ENCODE results near the gene PDK2. TPM values are rescaled to one million over a fixed set of nuclear protein-coding genes. Genes with fewer than 3 reads are reported as not detected.

Gene PDK2
- total RNA-seq, 2 experiments from 2014 or later = 29.4 to 31.3 TPM

- ChIA-PET POLR2A (no interaction called here), CTCF (interaction anchor here (0.9 to 4.6 kb wide), 6 partner anchors 8 to 60 kb away, joined by 3 to 30 read pairs (median 4); no protein-coding TSS in a partner anchor)
- DNase-seq = no peak
- no peak overlapping the region for H3K4me3 Mint-ChIP-seq
- no peak overlapping the region for H3K27ac Mint-ChIP-seq
- peaks cover 4% of the 10 kb centered on the region for H3K36me3 Mint-ChIP-seq (ENCODE audit: low read depth)
- H3K27me3 Mint-ChIP-seq = no peaks in the 10 kb centered on the region
- no peaks in the 10 kb centered on the region for H3K4me1 Mint-ChIP-seq
- H3K9me3 Mint-ChIP-seq = no peaks in the 10 kb centered on the region
Measured at GRCh38 chr17:50109207-50109606, 14.1 kb downstream of the PDK2 start.

GRCh38 chr17:50109785-50110184 is 14.6 kb downstream of the PDK2 start:
- Mint-ChIP-seq H3K27me3 (no peaks in the 10 kb centered on the region), H3K4me3 (no peak overlapping the region), H3K9me3 (no peaks in the 10 kb centered on the region), H3K36me3 (ENCODE audit: low read depth) (peaks cover 4% of the 10 kb centered on the region), H3K4me1 (no peaks in the 10 kb centered on the region), H3K27ac (no peak overlapping the region)
- POLR2A ChIA-PET = no interaction called here
- CTCF ChIA-PET = interaction anchor here (1.3 to 4.6 kb wide), 3 partner anchors 10 to 16 kb away, joined by 4 to 30 read pairs (median 6); no protein-coding TSS in a partner anchor
- no peak for DNase-seq

- Mint-ChIP-seq H3K36me3 (ENCODE audit: low read depth) (peaks cover 4% of the 10 kb centered on the region), H3K9me3 (no peaks in the 10 kb centered on the region), H3K27ac (peak overlapping the region; percentile 19), H3K4me1 (no peaks in the 10 kb centered on the region), H3K4me3 (no peak overlapping the region), H3K27me3 (peaks cover 7% of the 10 kb centered on the region)
- ChIA-PET POLR2A (no interaction called here), CTCF (interaction anchor here (1.5 to 1.9 kb wide), 3 partner anchors 12 to 89 kb away, joined by 5 to 16 read pairs (median 6); no protein-coding TSS in a partner anchor)
- DNase-seq = no peak
Measured at GRCh38 chr17:50110591-50111349, 15.6 kb downstream of the PDK2 start.

- ChIA-PET POLR2A (no interaction called here), CTCF (interaction anchor here (0.9 to 1.9 kb wide), 6 partner anchors 11 to 88 kb away, joined by 3 to 16 read pairs (median 5); no protein-coding TSS in a partner anchor)
- Mint-ChIP-seq H3K4me1 (peaks cover 4% of the 10 kb centered on the region), H3K27ac (no peak overlapping the region), H3K4me3 (no peak overlapping the region), H3K27me3 (peaks cover 17% of the 10 kb centered on the region), H3K9me3 (no peaks in the 10 kb centered on the region), H3K36me3 (ENCODE audit: low read depth) (peaks cover 4% of the 10 kb centered on the region)
- no peak for DNase-seq
Measured at GRCh38 chr17:50111673-50112655, 16.8 kb downstream of the PDK2 start.

GRCh38 chr17:50112694-50113093 is 17.5 kb downstream of the PDK2 start:
- Mint-ChIP-seq H3K36me3 (ENCODE audit: low read depth) (peaks cover 4% of the 10 kb centered on the region), H3K9me3 (no peaks in the 10 kb centered on the region), H3K27ac (no peak overlapping the region), H3K4me3 (no peak overlapping the region), H3K4me1 (peaks cover 7% of the 10 kb centered on the region), H3K27me3 (peaks cover 21% of the 10 kb centered on the region)
- CTCF ChIA-PET = interaction anchor here (0.9 to 1.9 kb wide), 5 partner anchors 12 to 88 kb away, joined by 3 to 6 read pairs (median 3); no protein-coding TSS in a partner anchor
- POLR2A ChIA-PET = no interaction called here
- DNase-seq = no peak

- H3K9me3 Mint-ChIP-seq = no peaks in the 10 kb centered on the region
- H3K27me3 Mint-ChIP-seq = peaks cover 32% of the 10 kb centered on the region
- POLR2A ChIA-PET = no interaction called here
- CTCF ChIA-PET = interaction anchor here (0.5 to 1.3 kb wide), 4 partner anchors 13 to 37 kb away, joined by 3 to 4 read pairs (median 4); no protein-coding TSS in a partner anchor
- peaks cover 2% of the 10 kb centered on the region for H3K36me3 Mint-ChIP-seq (ENCODE audit: low read depth)
- no peak overlapping the region for H3K4me3 Mint-ChIP-seq
- no peak overlapping the region for H3K27ac Mint-ChIP-seq
- DNase-seq = no peak
- H3K4me1 Mint-ChIP-seq = peaks cover 7% of the 10 kb centered on the region
Measured at GRCh38 chr17:50113624-50114320, 18.6 kb downstream of the PDK2 start.

GRCh38 chr17:50114401-50114800 is 19.2 kb downstream of the PDK2 start:
- Mint-ChIP-seq H3K36me3 (ENCODE audit: low read depth) (no peaks in the 10 kb centered on the region), H3K9me3 (no peaks in the 10 kb centered on the region), H3K27me3 (peaks cover 38% of the 10 kb centered on the region), H3K27ac (no peak overlapping the region), H3K4me3 (no peak overlapping the region), H3K4me1 (peaks cover 7% of the 10 kb centered on the region)
- ChIA-PET POLR2A (no interaction called here), CTCF (interaction anchor here (0.9 to 2.7 kb wide), 6 partner anchors 12 to 158 kb away, joined by 3 to 8 read pairs (median 4); no protein-coding TSS in a partner anchor)
- DNase-seq = no peak

- POLR2A ChIA-PET = no interaction called here
- Mint-ChIP-seq H3K27me3 (peaks cover 43% of the 10 kb centered on the region), H3K27ac (no peak overlapping the region), H3K4me1 (peaks cover 7% of the 10 kb centered on the region), H3K9me3 (no peaks in the 10 kb centered on the region), H3K4me3 (no peak overlapping the region), H3K36me3 (ENCODE audit: low read depth) (no peaks in the 10 kb centered on the region)
- DNase-seq = peak; percentile 60
- CTCF ChIA-PET = interaction anchor here (0.8 to 2.7 kb wide), 8 partner anchors 12 to 158 kb away, joined by 3 to 8 read pairs (median 4); no protein-coding TSS in a partner anchor
Measured at GRCh38 chr17:50114849-50115357, 19.8 kb downstream of the PDK2 start.

GRCh38 chr17:50115756-50116155 is 20.6 kb downstream of the PDK2 start:
- CTCF ChIA-PET = interaction anchor here (0.6 to 2.7 kb wide), 8 partner anchors 11 to 284 kb away, joined by 3 to 8 read pairs (median 4); no protein-coding TSS in a partner anchor
- Mint-ChIP-seq H3K4me1 (peaks cover 7% of the 10 kb centered on the region), H3K36me3 (ENCODE audit: low read depth) (no peaks in the 10 kb centered on the region), H3K27ac (no peak overlapping the region), H3K27me3 (peaks cover 51% of the 10 kb centered on the region), H3K9me3 (no peaks in the 10 kb centered on the region), H3K4me3 (no peak overlapping the region)
- DNase-seq = no peak
- POLR2A ChIA-PET = no interaction called here

GRCh38 chr17:50117202-50118051 is 22.3 kb downstream of the PDK2 start:
- DNase-seq = peak; percentile 60
- H3K36me3 Mint-ChIP-seq (ENCODE audit: low read depth) = no peaks in the 10 kb centered on the region
- H3K4me3 Mint-ChIP-seq = no peak overlapping the region
- H3K4me1 Mint-ChIP-seq = peaks cover 7% of the 10 kb centered on the region
- H3K27ac Mint-ChIP-seq = no peak overlapping the region
- no peaks in the 10 kb centered on the region for H3K9me3 Mint-ChIP-seq
- H3K27me3 Mint-ChIP-seq = peaks cover 56% of the 10 kb centered on the region
- CTCF ChIA-PET = interaction anchor here (0.6 to 3.9 kb wide), 23 partner anchors 8 to 244 kb away, joined by 3 to 17 read pairs (median 3); partner anchors contain the start of gene SAMD14
- POLR2A ChIA-PET = interaction anchor here (0.6 kb wide), 1 partner anchor 52 kb away, joined by 3 read pairs; no protein-coding TSS in a partner anchor

GRCh38 chr17:50118076-50118827 is 23.1 kb downstream of the PDK2 start:
- peaks cover 7% of the 10 kb centered on the region for H3K4me1 Mint-ChIP-seq

More at GRCh38 chr17:50118076-50118827, 23.1 kb downstream of the PDK2 start:
- CTCF ChIA-PET = interaction anchor here (0.8 to 3.9 kb wide), 12 partner anchors 9 to 180 kb away, joined by 3 to 17 read pairs (median 4); partner anchors contain the start of gene SAMD14
- no peak overlapping the region for H3K27ac Mint-ChIP-seq
- H3K4me3 Mint-ChIP-seq = no peak overlapping the region
- no peak for DNase-seq
- H3K27me3 Mint-ChIP-seq = peaks cover 59% of the 10 kb centered on the region
- H3K9me3 Mint-ChIP-seq = no peaks in the 10 kb centered on the region
- no peaks in the 10 kb centered on the region for H3K36me3 Mint-ChIP-seq (ENCODE audit: low read depth)
- POLR2A ChIA-PET = no interaction called here
